WERI-Rb-1 (cell line): ENCODE measurements around the gene TLR3.

ENCODE experiments used
- DNase-seq: peaks from one replicate; pipeline ENCODE4 v3.0.0-alpha.2; 2020
- H3K27ac ChIP-seq: fragments of 250-450 bp; sonication (Bioruptor Pico); 2 replicates; pipeline ENCODE4 v1.5.1; 2020; ENCODE audit warnings: mild to moderate bottlenecking, moderate library complexity
- H3K27me3 ChIP-seq: fragments of 250-450 bp; sonication (Bioruptor Pico); 2 replicates; pipeline ENCODE4 v1.5.1; 2021; ENCODE audit warnings: mild to moderate bottlenecking, low read depth, moderate library complexity; ENCODE audit not compliant: insufficient read depth, severe bottlenecking
- H3K36me3 ChIP-seq: fragments of 250-450 bp; sonication (Bioruptor Pico); 2 replicates; pipeline ENCODE4 v1.5.1; 2020; ENCODE audit warnings: mild to moderate bottlenecking, moderate library complexity
- H3K4me3 ChIP-seq: 2 replicates; pipeline ENCODE4 v1.5.1; 2011; ENCODE audit warnings: low read depth, mild to moderate bottlenecking, control low read depth, low read length
- H3K9me3 ChIP-seq: fragments of 250-450 bp; sonication (Bioruptor Pico); 2 replicates; pipeline ENCODE4 v1.5.1; 2021; ENCODE audit warnings: mild to moderate bottlenecking, moderate library complexity; ENCODE audit not compliant: severe bottlenecking
- TF ChIP-seq, protein P1 (sequence below): IDR thresholded peaks from 2 replicates; pipeline ENCODE4 v1.5.1; 2011; ENCODE audit warnings: low read depth, mild to moderate bottlenecking, control low read depth, inconsistent platforms, low read length

The TLR3 gene

GRCh38 chr4:186088523-186088922 lies 19.6 kb downstream of the TLR3 start:
- peaks cover 10% of the 10 kb centered on the region for H3K9me3 ChIP-seq
- H3K27me3 ChIP-seq: peaks cover 78% of the 10 kb centered on the region
- no peak overlapping the region for H3K27ac ChIP-seq
- no peaks in the 10 kb centered on the region for H3K36me3 ChIP-seq
- no peak for DNase-seq
- no peak overlapping the region for H3K4me3 ChIP-seq
- TF ChIP-seq, protein P1, sequence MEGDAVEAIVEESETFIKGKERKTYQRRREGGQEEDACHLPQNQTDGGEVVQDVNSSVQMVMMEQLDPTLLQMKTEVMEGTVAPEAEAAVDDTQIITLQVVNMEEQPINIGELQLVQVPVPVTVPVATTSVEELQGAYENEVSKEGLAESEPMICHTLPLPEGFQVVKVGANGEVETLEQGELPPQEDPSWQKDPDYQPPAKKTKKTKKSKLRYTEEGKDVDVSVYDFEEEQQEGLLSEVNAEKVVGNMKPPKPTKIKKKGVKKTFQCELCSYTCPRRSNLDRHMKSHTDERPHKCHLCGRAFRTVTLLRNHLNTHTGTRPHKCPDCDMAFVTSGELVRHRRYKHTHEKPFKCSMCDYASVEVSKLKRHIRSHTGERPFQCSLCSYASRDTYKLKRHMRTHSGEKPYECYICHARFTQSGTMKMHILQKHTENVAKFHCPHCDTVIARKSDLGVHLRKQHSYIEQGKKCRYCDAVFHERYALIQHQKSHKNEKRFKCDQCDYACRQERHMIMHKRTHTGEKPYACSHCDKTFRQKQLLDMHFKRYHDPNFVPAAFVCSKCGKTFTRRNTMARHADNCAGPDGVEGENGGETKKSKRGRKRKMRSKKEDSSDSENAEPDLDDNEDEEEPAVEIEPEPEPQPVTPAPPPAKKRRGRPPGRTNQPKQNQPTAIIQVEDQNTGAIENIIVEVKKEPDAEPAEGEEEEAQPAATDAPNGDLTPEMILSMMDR: no peak

DNA sequence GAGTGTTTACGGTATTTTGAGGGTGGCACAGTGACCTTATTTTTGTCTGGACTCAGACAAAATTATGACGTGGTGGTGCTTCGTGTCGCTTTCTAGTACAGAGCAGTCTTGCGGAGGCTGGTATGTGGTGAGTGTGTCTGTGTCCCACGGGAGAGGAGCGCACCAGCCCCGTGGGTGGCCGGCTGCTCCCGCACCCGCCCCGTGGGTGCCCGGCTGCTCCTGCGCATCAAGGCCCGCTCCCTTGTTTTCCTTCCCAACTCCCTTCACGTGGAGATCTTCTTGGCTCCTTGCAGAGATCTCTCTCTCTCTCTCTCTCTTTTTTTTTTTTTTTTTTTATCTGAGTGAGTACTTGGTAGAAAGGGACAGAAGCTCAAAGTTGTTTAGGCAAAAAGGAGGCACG lies 23.3 kb downstream of the TLR3 start:
- Histone ChIP-seq H3K36me3 (no peaks in the 10 kb centered on the region), H3K27me3 (peaks cover 79% of the 10 kb centered on the region)
- TF ChIP-seq, protein P1: no peak

GRCh38 chr4:186095406-186095805 lies 26.4 kb downstream of the TLR3 start:
- Histone ChIP-seq H3K27ac (no peak overlapping the region), H3K27me3 (peaks cover 76% of the 10 kb centered on the region), H3K9me3 (peaks cover 12% of the 10 kb centered on the region), H3K4me3 (no peak overlapping the region), H3K36me3 (no peaks in the 10 kb centered on the region)
- no peak for DNase-seq
- TF ChIP-seq, protein P1: no peak

More for the DNA sequence above, 23.3 kb downstream of the TLR3 start:
- Histone ChIP-seq H3K9me3 (peaks cover 12% of the 10 kb centered on the region), H3K27ac (no peak overlapping the region), H3K4me3 (no peak overlapping the region)
- no peak for DNase-seq

- TF ChIP-seq, protein P1: no peak
- no peak overlapping the region for H3K27ac ChIP-seq
- peaks cover 3% of the 10 kb centered on the region for H3K9me3 ChIP-seq
- peaks cover 73% of the 10 kb centered on the region for H3K27me3 ChIP-seq
- no peak for DNase-seq
- no peaks in the 10 kb centered on the region for H3K36me3 ChIP-seq
- H3K4me3 ChIP-seq: no peak overlapping the region
These were observed 27.8 kb downstream of the TLR3 start for GRCh38 chr4:186096681-186097165.

DNA sequence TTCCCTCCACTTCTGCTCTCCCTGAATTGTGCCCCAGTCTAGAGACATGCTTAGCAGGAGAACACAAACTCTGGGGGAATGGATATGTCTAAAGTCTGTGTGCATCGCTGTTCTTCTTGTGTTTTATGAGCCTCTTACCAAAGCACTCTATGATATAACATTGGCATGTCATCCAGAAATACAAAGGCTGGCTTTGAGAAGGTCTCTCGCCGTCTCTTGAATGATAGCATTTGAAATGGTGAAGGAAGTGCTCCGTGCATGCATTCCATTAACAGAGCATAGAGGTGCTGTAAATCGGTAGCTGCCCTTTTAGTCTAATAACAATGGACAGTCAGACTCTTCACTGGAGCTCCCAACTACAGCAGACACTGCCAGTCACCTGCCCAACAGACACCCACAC lies 28.4 kb downstream of the TLR3 start:
- DNase-seq: no peak
- Histone ChIP-seq H3K4me3 (no peak overlapping the region), H3K36me3 (no peaks in the 10 kb centered on the region), H3K27ac (no peak overlapping the region), H3K9me3 (peaks cover 3% of the 10 kb centered on the region), H3K27me3 (peaks cover 72% of the 10 kb centered on the region)
- TF ChIP-seq, protein P1: no peak

DNA sequence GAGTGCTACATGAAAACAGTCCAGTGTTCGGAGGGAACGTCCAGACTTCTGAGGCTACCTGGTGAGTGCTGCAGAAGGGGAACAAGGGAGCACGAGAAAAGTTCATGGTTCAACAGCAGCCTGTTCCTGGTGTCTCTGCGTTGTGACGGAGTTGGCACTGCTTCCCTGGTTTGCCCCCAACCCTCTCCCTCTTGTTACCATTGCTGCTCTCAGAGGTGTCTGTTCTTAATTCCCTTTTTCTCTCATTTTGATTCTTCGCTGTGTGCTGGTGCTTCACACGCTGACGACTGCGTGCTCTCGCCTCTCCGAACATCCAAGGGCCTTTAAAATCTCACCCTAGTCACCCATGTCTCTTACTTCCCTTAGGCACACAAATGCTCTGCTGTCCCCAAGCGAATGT lies 34.0 kb downstream of the TLR3 start:
- no peak for DNase-seq
- Histone ChIP-seq H3K27me3 (peaks cover 80% of the 10 kb centered on the region), H3K27ac (no peak overlapping the region), H3K4me3 (no peak overlapping the region), H3K9me3 (peaks cover 5% of the 10 kb centered on the region), H3K36me3 (no peaks in the 10 kb centered on the region)
- TF ChIP-seq, protein P1: no peak
